ENCODE data around the gene MYMK. TPM values are rescaled to one million over a fixed set of nuclear protein-coding genes. Genes with fewer than 3 reads are reported as not detected.

The MYMK gene
- total and polyA plus RNA-seq, 2 of the 8 experiments (the other 6 are each of a cell fraction or from before 2014, with no cell fraction given), result not detected

GRCh38 chr9:133553123-133553522, 28.4 kb upstream of the MYMK start:
- Histone ChIP-seq H3K4me3 (ENCODE audit: extremely low read depth in 1 of 4, insufficient read depth in 2 of 4, low read depth in 3 of 4, low read length in 4 of 4) (no peak overlapping the region), H2BK15ac (ENCODE audit: low read length) (peak overlapping the region; percentile 46; the same call in 1 of the 2 replicates), H3K79me2 (ENCODE audit: control insufficient read depth in 1 of 2, insufficient read depth in 2 of 2, low read length in 2 of 2) (no peaks in the 10 kb centered on the region), H4K8ac (ENCODE audit: extremely low read depth, insufficient read depth, low read length) (no peak overlapping the region), H3K27ac (ENCODE audit: low read depth, low read length) (no peak overlapping the region), H3K14ac (ENCODE audit: insufficient read length) (no peak overlapping the region), H3K4me2 (ENCODE audit: insufficient read depth in 1 of 2, low read depth in 2 of 2, low read length in 2 of 2) (no peak overlapping the region), H2BK5ac (ENCODE audit: low read depth, low read length) (no peak overlapping the region), H3K56ac (replicated peaks; ENCODE audit: insufficient read length, low read depth, low read length) (no peak overlapping the region), H2BK12ac (ENCODE audit: low read depth, low read length) (no peak overlapping the region), H3K23ac (ENCODE audit: insufficient read length) (no peak overlapping the region), H3K79me1 (ENCODE audit: low read depth, low read length) (no peaks in the 10 kb centered on the region; the same call in 1 of the 2 replicates), H2BK20ac (ENCODE audit: low read length) (no peak overlapping the region), H3K9ac (replicated peaks in 1 of 4; ENCODE audit: extremely low read depth in 1 of 4, low read depth in 3 of 4, low read length in 3 of 4) (no peak overlapping the region), H4K5ac (ENCODE audit: insufficient read length, low read depth, low read length) (no peak overlapping the region), H3K18ac (ENCODE audit: extremely low read depth, low read length) (no peak overlapping the region; the same call in 1 of the 2 replicates), H3K4ac (replicated peaks; ENCODE audit: insufficient read length, low read depth, low read length) (no peak overlapping the region), H2AK5ac (ENCODE audit: low read depth, low read length) (no peak overlapping the region), H3K23me2 (ENCODE audit: low read depth, low read length) (no peaks in the 10 kb centered on the region), H3K27me3 (replicated peaks in 1 of 4; ENCODE audit: control insufficient read depth in 3 of 4, extremely low read depth in 1 of 4, insufficient read depth in 3 of 4, low read length in 3 of 4) (no peaks in the 10 kb centered on the region), H4K20me1 (replicated peaks in 1 of 2; ENCODE audit: control insufficient read depth in 1 of 2, insufficient read depth in 2 of 2, low read length in 2 of 2) (peaks cover 0 to 4% of the 10 kb centered on the region in 2 experiments), H3K4me1 (replicated peaks in 1 of 4; ENCODE audit: control insufficient read depth in 3 of 4, insufficient read depth in 4 of 4, low read length in 3 of 4) (peaks cover 0 to 7% (median under 1%) of the 10 kb centered on the region in 4 experiments; a peak in 2 of 7 replicates), H3K9me3 (ENCODE audit: insufficient read depth in 2 of 2, low read depth in 1 of 2, low read length in 1 of 2) (no peaks in the 10 kb centered on the region), H2BK120ac (replicated peaks; ENCODE audit: low read depth, low read length) (no peak overlapping the region), H4K91ac (replicated peaks; ENCODE audit: insufficient read length, low read length) (peak overlapping the region; percentile 7), H2AFZ (ENCODE audit: low read length) (no peak overlapping the region), H3K36me3 (ENCODE audit: control insufficient read depth in 2 of 4, insufficient read depth in 4 of 4, low read length in 3 of 4) (no peaks in the 10 kb centered on the region)
- 80% methylated on average over 10 of the region's 10 CpGs; no CpG with 5 or more reads in 1 of the 2 experiments for WGBS, 2 experiments (ENCODE audit: extremely low coverage in 1 of 2, insufficient coverage in 1 of 2, insufficient read length in 1 of 2, insufficient replicate concordance in 2 of 2, low coverage in 1 of 2, low lambda C conversion rate in 2 of 2, missing lambda C conversion rate in 1 of 2)
- CTCF ChIA-PET (ENCODE audit: partially characterized antibody), result interaction anchor here (0.8 to 1.9 kb wide), 10 partner anchors 10 to 50 kb away, joined by 3 to 9 read pairs (median 3); partner anchors contain the start of gene ADAMTSL2
- POLR2A ChIA-PET (ENCODE audit: partially characterized antibody), result no interaction called here
- DNase-seq (ENCODE audit: low read depth in 1 of 2, low spot score in 2 of 2), result no peak
- no peak for FAIRE-seq
- TF ChIP-seq E2F6 (IDR thresholded peaks at IDR 0.05), result peak; percentile 80
- no peak for TF ChIP-seq JUND (IDR thresholded peaks at IDR 0.05; ENCODE audit: low read length)
- peak in 1 of 3 experiments; percentile 31; a peak in 2 of 4 replicates for TF ChIP-seq CTCF (IDR thresholded peaks at IDR 0.05; ENCODE audit: control extremely low read depth in 1 of 3, insufficient read depth in 1 of 3, low read depth in 1 of 3, low read length in 3 of 3)
- TF ChIP-seq ZNF274 (IDR thresholded peaks at IDR 0.05; ENCODE audit: borderline replicate concordance, extremely low read depth, low read length), result no peak
- TF ChIP-seq ATF2 (IDR thresholded peaks at IDR 0.05; ENCODE audit: low read length), result no peak
- TF ChIP-seq ATF3 (IDR thresholded peaks at IDR 0.05; ENCODE audit: insufficient read depth, low read depth, low read length), result no peak
- no peak for TF ChIP-seq CHD1 (IDR thresholded peaks at IDR 0.05; ENCODE audit: low read depth, low read length)
